Colonic mucosa (tissue), 4 donors: Measurements from ENCODE around the gene ATRX. TPM values are rescaled to one million over a fixed set of nuclear protein-coding genes. Genes with fewer than 3 reads are reported as not detected.

Source experiments
- DNase-seq: peaks from one replicate; pipeline ENCODE4 v3.0.0-alpha.2; 2020
- H3K27ac ChIP-seq: fragments of 200-600 bp; one replicate; pipeline ENCODE4 v1.8.0; 2021
- H3K27me3 ChIP-seq: fragments of 200-600 bp; one replicate; pipeline ENCODE4 v1.8.0; 2021
- H3K36me3 ChIP-seq: fragments of 200-600 bp; one replicate; pipeline ENCODE4 v1.8.0; 2021
- H3K4me1 ChIP-seq: fragments of 200-600 bp; one replicate; pipeline ENCODE4 v1.8.0; 2021; ENCODE audit warnings: mild to moderate bottlenecking
- H3K4me3 ChIP-seq: fragments of 200-600 bp; one replicate; pipeline ENCODE4 v1.8.0; 2021
- H3K9ac ChIP-seq, 2 donors: one replicate each; pipeline ENCODE4 v1.7.0; 2013; ENCODE audit warnings: control low read depth in 2 of 2, low read depth in 2 of 2, low read length in 2 of 2
- H3K9me3 ChIP-seq: fragments of 200-600 bp; one replicate; pipeline ENCODE4 v1.8.0; 2021
- intact Hi-C: fragments of 100-400 bp; cut with DNase I; formaldehyde crosslinking; loops from one replicate; pipeline ENCODE4 v1.14.1; 2022
- total RNA-seq, 2 donors: library from RNA; stranded (reverse); fragmentation: NEBNext Ultra II Directional in 1 of 2; extraction: Animal tissue kit (Norgen Biotek cat#: 25700) in 1 of 2; gene quantifications; one replicate each; pipeline ENCODE4 v1.2.1, GENCODE V29; 2021
- TF ChIP-seq, protein P1 (sequence below): fragments of 200-600 bp; IDR thresholded peaks from one replicate; pipeline ENCODE4 v1.8.0; 2022; ENCODE audit warnings: antibody characterized with exemption, mild to moderate bottlenecking
- donor health status: healthy.
- donor health status: DM: no; HTN: no; CAD: no.
- donor health status: DM: no; HTN: no; CAD: no.

ATRX gene
- total RNA-seq, 2 donors from 2014 or later, result 44.2 to 57.0 TPM

DNA sequence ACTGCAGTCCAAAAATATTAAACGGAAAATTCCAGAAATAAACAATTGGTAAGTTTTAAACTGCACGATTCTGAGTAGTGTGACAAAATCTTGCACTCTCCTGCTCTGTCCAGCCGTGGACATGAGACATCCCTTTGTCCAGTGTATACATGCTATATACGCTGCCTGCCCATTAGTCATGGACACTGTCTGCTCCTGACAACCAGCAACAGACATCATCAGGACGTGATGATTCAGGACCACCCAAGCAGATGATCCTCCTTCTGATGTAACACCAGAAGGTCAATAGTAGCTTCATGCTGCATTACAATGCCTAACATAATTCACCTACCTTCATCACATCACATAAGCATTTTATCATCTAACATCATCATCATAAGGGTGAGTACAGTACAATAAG lies 36.3 kb downstream of the ATRX start:
- H3K4me1 ChIP-seq, result no peaks in the 10 kb centered on the region
- no peaks in the 10 kb centered on the region for H3K9me3 ChIP-seq
- TF ChIP-seq, protein P1, sequence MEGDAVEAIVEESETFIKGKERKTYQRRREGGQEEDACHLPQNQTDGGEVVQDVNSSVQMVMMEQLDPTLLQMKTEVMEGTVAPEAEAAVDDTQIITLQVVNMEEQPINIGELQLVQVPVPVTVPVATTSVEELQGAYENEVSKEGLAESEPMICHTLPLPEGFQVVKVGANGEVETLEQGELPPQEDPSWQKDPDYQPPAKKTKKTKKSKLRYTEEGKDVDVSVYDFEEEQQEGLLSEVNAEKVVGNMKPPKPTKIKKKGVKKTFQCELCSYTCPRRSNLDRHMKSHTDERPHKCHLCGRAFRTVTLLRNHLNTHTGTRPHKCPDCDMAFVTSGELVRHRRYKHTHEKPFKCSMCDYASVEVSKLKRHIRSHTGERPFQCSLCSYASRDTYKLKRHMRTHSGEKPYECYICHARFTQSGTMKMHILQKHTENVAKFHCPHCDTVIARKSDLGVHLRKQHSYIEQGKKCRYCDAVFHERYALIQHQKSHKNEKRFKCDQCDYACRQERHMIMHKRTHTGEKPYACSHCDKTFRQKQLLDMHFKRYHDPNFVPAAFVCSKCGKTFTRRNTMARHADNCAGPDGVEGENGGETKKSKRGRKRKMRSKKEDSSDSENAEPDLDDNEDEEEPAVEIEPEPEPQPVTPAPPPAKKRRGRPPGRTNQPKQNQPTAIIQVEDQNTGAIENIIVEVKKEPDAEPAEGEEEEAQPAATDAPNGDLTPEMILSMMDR, result no peak
- intact Hi-C loops, result no loop called here
- H3K27ac ChIP-seq, result no peak overlapping the region
- H3K27me3 ChIP-seq, result no peaks in the 10 kb centered on the region
- no peak for DNase-seq
- no peak overlapping the region for H3K9ac ChIP-seq
- no peaks in the 10 kb centered on the region for H3K36me3 ChIP-seq
- H3K4me3 ChIP-seq, result no peak overlapping the region

DNA sequence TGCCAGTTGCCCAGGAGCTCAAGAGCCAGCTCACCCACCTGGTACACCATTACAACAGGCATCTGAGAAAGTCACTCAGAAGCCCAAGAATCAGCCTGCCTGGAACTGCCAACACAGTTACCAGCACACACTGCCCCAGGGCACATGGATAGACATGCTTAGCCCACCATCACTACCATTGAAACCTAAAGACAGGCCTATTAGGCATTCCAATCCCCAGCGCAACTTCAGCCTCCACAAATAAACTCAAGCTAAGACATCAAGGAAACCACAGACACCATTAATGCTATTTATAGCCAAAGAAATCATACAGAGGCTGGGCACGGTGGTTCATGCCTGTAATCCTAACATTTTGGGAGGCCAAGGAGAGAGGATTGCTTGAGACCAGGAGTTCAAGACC lies 42.3 kb downstream of the ATRX start:
- no peak overlapping the region for H3K4me3 ChIP-seq
- H3K36me3 ChIP-seq, result no peaks in the 10 kb centered on the region
- no peaks in the 10 kb centered on the region for H3K9me3 ChIP-seq
- intact Hi-C loops, result no loop called here
- no peak overlapping the region for H3K27ac ChIP-seq
- H3K27me3 ChIP-seq, result no peaks in the 10 kb centered on the region
- TF ChIP-seq, protein P1, result no peak
- DNase-seq, result no peak
- no peak overlapping the region for H3K9ac ChIP-seq
- H3K4me1 ChIP-seq, result no peaks in the 10 kb centered on the region

DNA sequence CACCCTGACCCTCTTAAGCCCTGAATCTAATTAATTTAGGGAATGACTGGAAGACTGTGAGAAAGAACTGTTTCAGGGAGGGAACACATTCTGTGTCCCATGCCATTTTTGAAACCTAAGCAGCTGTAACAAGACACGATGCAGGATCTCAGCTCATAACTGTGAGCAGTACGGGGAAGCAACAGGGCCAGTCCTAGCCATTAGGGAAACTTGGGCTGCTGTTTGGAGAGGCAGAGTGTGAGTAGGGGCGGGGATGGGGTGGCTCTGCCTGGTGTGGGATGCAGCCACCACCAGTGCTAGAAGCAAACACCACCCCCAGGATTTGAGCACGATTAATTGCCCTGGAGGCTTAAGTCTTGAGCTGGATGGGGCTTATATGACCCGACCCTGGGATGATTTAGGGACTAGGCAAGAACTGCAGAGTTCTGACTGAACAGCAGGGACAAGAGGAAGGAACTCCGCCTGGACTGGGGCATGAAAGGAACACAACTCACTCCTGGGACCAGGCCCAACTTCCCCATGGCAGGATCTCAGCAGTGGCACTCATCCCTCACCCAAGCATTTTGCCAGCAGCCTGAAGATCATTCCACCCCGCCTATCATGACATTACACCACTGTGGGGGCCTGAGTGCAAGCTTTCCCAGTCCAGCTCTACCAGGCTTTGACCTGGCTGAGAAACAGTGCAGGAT lies 43.1 kb downstream of the ATRX start:
- Histone ChIP-seq H3K9ac (no peak overlapping the region), H3K9me3 (no peaks in the 10 kb centered on the region), H3K27me3 (no peaks in the 10 kb centered on the region), H3K4me1 (no peaks in the 10 kb centered on the region), H3K36me3 (no peaks in the 10 kb centered on the region), H3K27ac (no peak overlapping the region), H3K4me3 (no peak overlapping the region)
- no peak for DNase-seq
- TF ChIP-seq, protein P1, result no peak
- intact Hi-C loops, result no loop called here

DNA sequence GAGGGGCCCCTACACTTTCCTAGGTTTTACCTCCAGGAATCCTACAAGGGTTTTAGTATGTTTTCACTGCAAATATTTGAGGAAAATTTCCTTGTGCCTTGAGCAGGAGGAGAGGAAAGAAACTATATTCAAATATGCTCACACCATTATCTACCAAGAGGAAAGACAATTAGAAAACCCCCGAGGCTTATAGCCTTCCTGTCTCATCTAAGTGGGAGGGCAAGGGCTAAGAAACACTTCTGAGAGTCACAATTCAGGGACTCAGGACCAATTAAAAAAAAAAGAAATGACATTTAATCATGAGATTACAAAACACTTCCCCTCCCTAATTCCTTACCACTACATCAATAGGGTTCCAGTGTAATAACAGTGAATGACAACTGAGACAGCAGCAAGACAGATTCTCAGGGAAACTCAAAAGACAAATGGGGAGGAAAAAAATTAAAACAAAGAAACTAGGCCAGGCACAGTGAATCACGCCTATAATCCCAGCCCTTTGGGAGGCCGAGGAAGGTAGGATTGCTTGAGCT lies 45.6 kb downstream of the ATRX start:
- Histone ChIP-seq H3K36me3 (no peaks in the 10 kb centered on the region), H3K4me3 (no peak overlapping the region), H3K27me3 (no peaks in the 10 kb centered on the region), H3K9me3 (no peaks in the 10 kb centered on the region), H3K9ac (no peak overlapping the region), H3K4me1 (no peaks in the 10 kb centered on the region), H3K27ac (no peak overlapping the region)
- intact Hi-C loops, result no loop called here
- TF ChIP-seq, protein P1, result no peak
- DNase-seq, result no peak

DNA sequence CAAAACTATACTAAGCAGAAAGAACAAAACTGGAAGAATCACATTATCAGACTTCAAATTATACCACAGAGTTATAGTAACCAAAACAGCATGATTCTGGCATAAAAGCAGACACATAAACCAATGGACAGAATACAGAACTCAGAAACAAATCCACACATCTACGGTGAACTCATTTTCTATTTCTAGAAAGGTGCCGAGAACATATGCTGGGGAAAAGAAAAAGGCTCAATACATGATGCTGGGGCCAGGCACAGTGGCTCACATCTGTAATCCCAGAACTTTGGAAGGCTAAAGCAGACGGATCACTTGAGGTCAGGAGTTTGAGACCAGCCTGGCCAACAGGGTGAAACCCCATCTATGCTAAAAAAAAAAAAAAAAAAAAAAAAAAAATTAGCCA lies 52.7 kb downstream of the ATRX start:
- Histone ChIP-seq H3K27ac (no peak overlapping the region), H3K36me3 (no peaks in the 10 kb centered on the region), H3K4me1 (no peaks in the 10 kb centered on the region), H3K9me3 (no peaks in the 10 kb centered on the region), H3K4me3 (no peak overlapping the region), H3K9ac (no peak overlapping the region), H3K27me3 (no peaks in the 10 kb centered on the region)
- no peak for DNase-seq
- intact Hi-C loops, result no loop called here
- TF ChIP-seq, protein P1, result no peak
